Retinal pigment epithelial cell (primary cell): ENCODE measurements around the gene ZNF236.

Source experiments
- DNase-seq: peaks from one replicate; pipeline ENCODE4 v3.0.0-alpha.2; 2010; ENCODE audit warnings: low read depth
- H3K4me3 ChIP-seq: 2 replicates; pipeline ENCODE4 v1.5.1; 2011; ENCODE audit warnings: mild to moderate bottlenecking, low read length, control low read depth, moderate library complexity
- CTCF ChIP-seq: conservative IDR thresholded peaks from 2 replicates; pipeline ENCODE4 v1.5.1; 2011; ENCODE audit warnings: low read depth, low read length, control low read depth, inconsistent platforms

Gene ZNF236

DNA sequence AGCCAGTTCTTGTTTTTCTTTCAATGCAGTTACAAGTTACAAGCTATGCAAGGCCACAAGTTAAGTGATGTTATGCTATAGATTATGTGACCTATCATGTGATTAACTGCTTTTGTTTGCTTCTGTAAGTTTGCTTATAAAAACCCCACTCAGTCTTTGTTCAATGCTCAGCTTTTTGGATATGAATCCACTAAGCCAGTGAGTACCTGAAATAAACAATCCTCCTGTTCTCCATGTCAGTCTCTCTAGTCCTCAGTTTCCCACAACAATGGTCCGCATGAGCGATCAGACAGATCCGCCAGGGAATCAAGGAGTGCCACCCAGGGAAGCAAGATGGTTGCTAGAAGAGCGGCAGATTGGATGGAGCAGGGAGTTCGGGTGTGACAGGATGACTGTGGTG lies 30.7 kb upstream of the ZNF236 start:
- H3K4me3 ChIP-seq: no peak overlapping the region
- no peak for DNase-seq
- TF ChIP-seq CTCF: no peak

GRCh38 chr18:76794326-76794725 lies 28.0 kb upstream of the ZNF236 start:
- TF ChIP-seq CTCF: no peak
- no peak for DNase-seq
- no peak overlapping the region for H3K4me3 ChIP-seq

GRCh38 chr18:76801567-76802505 lies 20.5 kb upstream of the ZNF236 start:
- no peak for DNase-seq
- peak overlapping the region; percentile 36 for H3K4me3 ChIP-seq
- TF ChIP-seq CTCF: peak; percentile 81

DNA sequence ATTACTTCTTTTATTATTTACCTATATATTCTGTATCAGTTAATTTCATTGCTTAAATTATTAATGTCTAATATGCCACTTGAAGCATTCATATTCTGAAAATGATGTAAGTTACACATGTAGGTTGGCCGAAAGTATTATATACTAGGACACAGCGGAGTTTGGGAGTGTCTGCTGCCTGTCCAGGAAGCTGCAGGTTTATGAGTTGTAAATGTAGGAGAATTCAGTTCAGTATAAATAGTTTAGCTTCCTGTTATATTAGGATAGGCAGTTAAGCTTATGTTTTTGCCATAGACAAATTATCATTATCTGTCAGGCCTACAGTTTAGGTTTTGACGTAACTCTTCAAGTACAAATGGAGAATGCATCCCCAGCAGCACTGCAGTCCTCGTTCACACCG lies 18.9 kb upstream of the ZNF236 start:
- DNase-seq: no peak
- no peak overlapping the region for H3K4me3 ChIP-seq
- TF ChIP-seq CTCF: no peak

GRCh38 chr18:76803814-76804213 lies 18.5 kb upstream of the ZNF236 start:
- DNase-seq: no peak
- peak; percentile 94 for TF ChIP-seq CTCF
- no peak overlapping the region for H3K4me3 ChIP-seq

GRCh38 chr18:76805221-76805620 lies 17.1 kb upstream of the ZNF236 start:
- H3K4me3 ChIP-seq: no peak overlapping the region
- TF ChIP-seq CTCF: peak; percentile 23
- no peak for DNase-seq

- no peak overlapping the region for H3K4me3 ChIP-seq
- no peak for DNase-seq
- no peak for TF ChIP-seq CTCF
These were observed 16.1 kb upstream of the ZNF236 start for GRCh38 chr18:76806301-76806700.
